K562 (cell line): ENCODE measurements around the gene VIPR2. TPM values are rescaled to one million over a fixed set of nuclear protein-coding genes. Genes with fewer than 3 reads are reported as not detected.

ENCODE experiments used
- ATAC-seq: fragments of 200-7000 bp; cut with Tn5 transposase; 3 replicates; pipeline ENCODE4 v1.9.1; 2020; ENCODE audit warnings: moderate library complexity
- BruUV-seq: library from RNA; stranded (reverse); fragments of 400-500 nt; replicated peaks from 2 replicates; lab custom pipeline; 2021; lab: Mats Ljungman, UMichigan
- CTCF ChIA-PET: fragments of 300-600 bp; formaldehyde crosslinking; extraction: SDS; loops from one replicate; lab custom pipeline; 2021; ENCODE audit warnings: low intra/inter-chr PET ratio; lab: Yijun Ruan, JAX
- POLR2A ChIA-PET: fragments of 300-600, 350-650 bp; sonication (Branson Sonifier 250); formaldehyde crosslinking; extraction: SDS; loops from one replicate; lab custom pipeline; 2021; ENCODE audit warnings: antibody characterized with exemption, inconsistent platforms; lab: Yijun Ruan, JAX
- DNase-seq, 4 experiments: peaks; one replicate each; pipeline versions ENCODE4 v3.0.0 to v3.0.0-alpha.2; 2011 to 2018; ENCODE audit warnings: low spot score in 3 of 4, mixed read lengths in 3 of 4; ENCODE audit errors: extremely low read depth in 1 of 4
- FAIRE-seq: peaks from 2 replicates; lab custom pipeline; 2011; peaks lifted over from hg19 to GRCh38; lab: Jason Lieb, UNC
- H2AFZ ChIP-seq: 2 replicates; pipeline ENCODE4 v1.6.0; 2011; ENCODE audit warnings: low read depth, low read length, control low read depth, inconsistent platforms
- H3K27ac ChIP-seq: fragments of 200-600 bp; 3 replicates; pipeline ENCODE4 v1.8.0; 2011; ENCODE audit warnings: low read depth, mild to moderate bottlenecking, control low read depth, inconsistent platforms, low read length, moderate library complexity, mixed read lengths; ENCODE audit errors: extremely low read depth
- H3K27me3 ChIP-seq, 2 experiments: fragments of 300-600 bp in 1 of 2; 2 replicates in 1 of 2; 3 replicates in 1 of 2; pipeline versions ENCODE4 v1.6.0 to v1.8.0; 2011; ENCODE audit warnings: inconsistent platforms in 2 of 2, low read length in 2 of 2, mild to moderate bottlenecking in 1 of 2, mixed read lengths in 1 of 2, moderate library complexity in 1 of 2; ENCODE audit not compliant: control insufficient read depth in 2 of 2, insufficient read depth in 2 of 2
- H3K36me3 ChIP-seq: fragments of 300-600 bp; 3 replicates; pipeline ENCODE4 v1.8.0; 2011; ENCODE audit warnings: mild to moderate bottlenecking, low read length, inconsistent platforms; ENCODE audit not compliant: control insufficient read depth, insufficient read depth
- H3K4me1 ChIP-seq, 2 experiments: fragments of 200-600 bp in 1 of 2; replicated peaks in 1 of 2; 2 replicates in 1 of 2; 3 replicates in 1 of 2; pipeline versions ENCODE4 v1.5.1 to v1.8.0; 2011; ENCODE audit warnings: inconsistent platforms in 2 of 2, low read length in 2 of 2, mild to moderate bottlenecking in 1 of 2, mixed read lengths in 1 of 2, moderate library complexity in 1 of 2; ENCODE audit not compliant: control insufficient read depth in 2 of 2, insufficient read depth in 2 of 2
- H3K4me2 ChIP-seq: 2 replicates; pipeline ENCODE4 v1.6.1; 2011; ENCODE audit warnings: low read length, control low read depth, inconsistent platforms, mixed read lengths; ENCODE audit not compliant: insufficient read depth
- H3K4me3 ChIP-seq: fragments of 200-600 bp; sonication (generic), shearing (Covaris generic); 2 replicates; pipeline ENCODE4 v1.5.1; 2016; ENCODE audit warnings: control low read depth, inconsistent platforms
- H3K79me2 ChIP-seq: fragments of 200-600 bp; 3 replicates; pipeline ENCODE4 v1.8.0; 2011; ENCODE audit warnings: low read length, inconsistent platforms; ENCODE audit not compliant: control insufficient read depth, insufficient read depth
- H3K9ac ChIP-seq, 2 experiments: 2 replicates each; pipeline versions ENCODE4 v1.6.0 to v1.6.1; 2011; ENCODE audit warnings: low read depth in 2 of 2, low read length in 2 of 2, control low read depth in 1 of 2, inconsistent platforms in 1 of 2, mild to moderate bottlenecking in 1 of 2, mixed read lengths in 1 of 2; ENCODE audit not compliant: insufficient read depth in 1 of 2
- H3K9me1 ChIP-seq: one replicate; pipeline ENCODE4 v1.6.0; 2011; ENCODE audit warnings: inconsistent platforms, mild to moderate bottlenecking, low read length, moderate library complexity; ENCODE audit not compliant: control insufficient read depth, insufficient read depth
- H3K9me3 ChIP-seq: replicated peaks from 2 replicates; pipeline ENCODE4 v1.5.1; 2011; ENCODE audit warnings: low read depth, low read length, inconsistent platforms; ENCODE audit not compliant: control insufficient read depth, insufficient read depth
- H4K20me1 ChIP-seq: replicated peaks from 2 replicates; pipeline ENCODE4 v1.6.1; 2011; ENCODE audit warnings: low read length, inconsistent platforms, mixed read lengths; ENCODE audit not compliant: control insufficient read depth, insufficient read depth
- FOXA3 ChIP-seq, 2 experiments: fragments of 450-650 bp in 1 of 2; sonication (generic) in 1 of 2; formaldehyde crosslinking; IDR thresholded peaks in 1 of 2; conservative IDR thresholded peaks in 1 of 2; 2 replicates each; pipeline versions ENCODE4 v1.4.0 to v1.8.0; 2020 to 2022; ENCODE audit warnings: mild to moderate bottlenecking in 2 of 2, missing genetic modification reagents in 1 of 2
- KDM5B ChIP-seq: fragments of 200-600 bp; sonication (generic); IDR thresholded peaks from 2 replicates; pipeline ENCODE4 v1.6.1; 2012; ENCODE audit warnings: low read depth, mild to moderate bottlenecking, moderate library complexity, low read length, control low read depth, inconsistent platforms; ENCODE audit not compliant: insufficient replicate concordance
- L3MBTL2 ChIP-seq: fragments of 450-650 bp; IDR thresholded peaks from 2 replicates; pipeline ENCODE4 v1.6.1; 2016; ENCODE audit warnings: mild to moderate bottlenecking, moderate library complexity
- MTA1 ChIP-seq: fragments of 450-650 bp; IDR thresholded peaks from 2 replicates; pipeline ENCODE4 v1.6.1; 2017; ENCODE audit warnings: borderline replicate concordance
- PHF8 ChIP-seq: fragments of 200-600 bp; sonication (generic); IDR thresholded peaks from 2 replicates; pipeline ENCODE4 v1.6.1; 2012; ENCODE audit warnings: mixed run types, mild to moderate bottlenecking, inconsistent platforms, low read length, moderate library complexity, borderline replicate concordance
- SMAD4 ChIP-seq: fragments of 250-450 bp; sonication (Bioruptor Pico); conservative IDR thresholded peaks from 2 replicates; pipeline ENCODE4 v1.8.0; 2021; ENCODE audit warnings: inconsistent platforms, mild to moderate bottlenecking, moderate library complexity
- SMARCC2 ChIP-seq: fragments of 450-650 bp; IDR thresholded peaks from 2 replicates; pipeline ENCODE4 v1.6.1; 2017; ENCODE audit warnings: antibody characterized with exemption, moderate library complexity, mild to moderate bottlenecking, low read depth
- TBP ChIP-seq: optimal IDR thresholded peaks from 2 replicates; pipeline ENCODE3; 2011; ENCODE audit warnings: low read depth, low read length, improper control_type of control experiment
- TFAM ChIP-seq: fragments of 250-450 bp; sonication (Bioruptor Pico); conservative IDR thresholded peaks from 2 replicates; pipeline ENCODE4 v1.5.0; 2021; ENCODE audit warnings: mild to moderate bottlenecking, moderate library complexity
- ZFX ChIP-seq: sonication (generic); formaldehyde crosslinking; IDR thresholded peaks from 2 replicates; pipeline ENCODE4 v1.8.0; 2022; ENCODE audit warnings: mild to moderate bottlenecking, missing genetic modification reagents, moderate library complexity
- ZNF134 ChIP-seq: fragments of 250-450 bp; sonication (Bioruptor Pico); conservative IDR thresholded peaks from 2 replicates; pipeline ENCODE4 v1.4.0; 2020
- ZNF232 ChIP-seq: sonication (generic); formaldehyde crosslinking; IDR thresholded peaks from 2 replicates; pipeline ENCODE4 v1.8.0; 2022; ENCODE audit warnings: mild to moderate bottlenecking, missing genetic modification reagents
- ZNF75A ChIP-seq: fragments of 450-650 bp; formaldehyde crosslinking; IDR thresholded peaks from 2 replicates; pipeline ENCODE4 v1.4.0; 2020; ENCODE audit warnings: mild to moderate bottlenecking
- WGBS: fragments of 100-300 bp; shearing (Covaris generic); methylation state at CpG from one replicate; pipeline ENCODE4 v1.1.6; 2016; ENCODE audit warnings: low coverage, mixed read lengths; ENCODE audit not compliant: insufficient coverage; ENCODE audit errors: missing lambda C conversion rate; 5-methylcytosine and 5-hydroxymethylcytosine counted together
- in situ Hi-C: fragments of 300-500 bp; cut with MboI; formaldehyde crosslinking; loops from 4 replicates; pipeline ENCODE4 v1.15.0; 2018; ENCODE audit warnings: inconsistent platforms, mixed read lengths
- intact Hi-C: fragments of 100-400 bp; cut with micrococcal nuclease; formaldehyde crosslinking; loops from 2 replicates; pipeline ENCODE4 v1.14.2; 2022
- polyA plus RNA-seq, 8 experiments: library from polyadenylated mRNA; depleted of rRNA in 4 of 8; stranded (reverse) in 5 of 8; unstranded in 3 of 8; fragments of >200 nt; fragmentation: Nextera tagmentation in 2 of 8; fragmentation: Illumina TruSeq in 1 of 8; extraction: Ambion mirVana in 2 of 8; extraction: Trizol in 1 of 8; gene quantifications; 2 replicates each; pipeline versions ENCODE4 v1.2.1 to v1.2.3, GENCODE V29; 2011 to 2014; ENCODE audit warnings: inconsistent platforms in 1 of 8, missing spikeins in 1 of 8
- total RNA-seq, 7 experiments: library from RNA; depleted of rRNA in 6 of 7; stranded (reverse); fragments of >200 nt in 6 of 7; fragmentation: Illumina TruSeq in 2 of 7; extraction: Trizol in 2 of 7; gene quantifications; 2 replicates each; pipeline versions ENCODE4 v1.2.1 to v1.2.3, GENCODE V29; 2011 to 2021; ENCODE audit warnings: low replicate concordance in 1 of 7
- TF ChIP-seq, protein P1 (sequence below): sonication (generic); formaldehyde crosslinking; IDR thresholded peaks from 2 replicates; pipeline ENCODE4 v1.8.0; 2023; ENCODE audit warnings: mild to moderate bottlenecking, missing genetic modification reagents
- TF ChIP-seq, protein P2 (sequence below): fragments of 450-650 bp; formaldehyde crosslinking; IDR thresholded peaks from 2 replicates; pipeline ENCODE4 v1.4.0; 2022; ENCODE audit warnings: mild to moderate bottlenecking, moderate library complexity

VIPR2 gene
- total and polyA plus RNA-seq, 9 of the 15 experiments (the other 6 are each of a cell fraction or from before 2014, with no cell fraction given), result 0.04 TPM; not detected in 8

DNA sequence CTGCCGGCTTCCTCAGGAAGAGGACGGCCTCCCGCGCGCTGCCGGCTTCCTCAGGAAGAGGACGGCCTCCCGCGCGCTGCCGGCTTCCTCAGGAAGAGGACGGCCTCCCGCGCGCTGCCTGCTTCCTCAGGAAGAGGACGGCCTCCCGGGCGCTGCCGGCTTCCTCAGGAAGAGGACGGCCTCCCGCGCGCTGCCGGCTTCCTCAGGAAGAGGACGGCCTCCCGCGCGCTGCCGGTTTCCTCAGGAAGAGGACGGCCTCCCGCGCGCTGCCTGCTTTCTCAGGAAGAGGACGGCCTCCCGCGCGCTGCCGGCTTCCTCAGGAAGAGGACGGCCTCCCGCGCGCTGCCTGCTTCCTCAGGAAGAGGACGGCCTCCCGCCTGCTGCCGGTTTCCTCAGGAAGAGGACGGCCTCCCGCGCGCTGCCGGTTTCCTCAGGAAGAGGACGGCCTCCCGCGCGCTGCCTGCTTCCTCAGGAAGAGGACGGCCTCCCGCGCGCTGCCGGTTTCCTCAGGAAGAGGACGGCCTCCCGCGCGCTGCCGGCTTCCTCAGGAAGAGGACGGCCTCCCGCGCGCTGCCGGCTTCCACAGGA is 138.6 kb downstream of the VIPR2 start (continued):
- TF ChIP-seq, protein P1, sequence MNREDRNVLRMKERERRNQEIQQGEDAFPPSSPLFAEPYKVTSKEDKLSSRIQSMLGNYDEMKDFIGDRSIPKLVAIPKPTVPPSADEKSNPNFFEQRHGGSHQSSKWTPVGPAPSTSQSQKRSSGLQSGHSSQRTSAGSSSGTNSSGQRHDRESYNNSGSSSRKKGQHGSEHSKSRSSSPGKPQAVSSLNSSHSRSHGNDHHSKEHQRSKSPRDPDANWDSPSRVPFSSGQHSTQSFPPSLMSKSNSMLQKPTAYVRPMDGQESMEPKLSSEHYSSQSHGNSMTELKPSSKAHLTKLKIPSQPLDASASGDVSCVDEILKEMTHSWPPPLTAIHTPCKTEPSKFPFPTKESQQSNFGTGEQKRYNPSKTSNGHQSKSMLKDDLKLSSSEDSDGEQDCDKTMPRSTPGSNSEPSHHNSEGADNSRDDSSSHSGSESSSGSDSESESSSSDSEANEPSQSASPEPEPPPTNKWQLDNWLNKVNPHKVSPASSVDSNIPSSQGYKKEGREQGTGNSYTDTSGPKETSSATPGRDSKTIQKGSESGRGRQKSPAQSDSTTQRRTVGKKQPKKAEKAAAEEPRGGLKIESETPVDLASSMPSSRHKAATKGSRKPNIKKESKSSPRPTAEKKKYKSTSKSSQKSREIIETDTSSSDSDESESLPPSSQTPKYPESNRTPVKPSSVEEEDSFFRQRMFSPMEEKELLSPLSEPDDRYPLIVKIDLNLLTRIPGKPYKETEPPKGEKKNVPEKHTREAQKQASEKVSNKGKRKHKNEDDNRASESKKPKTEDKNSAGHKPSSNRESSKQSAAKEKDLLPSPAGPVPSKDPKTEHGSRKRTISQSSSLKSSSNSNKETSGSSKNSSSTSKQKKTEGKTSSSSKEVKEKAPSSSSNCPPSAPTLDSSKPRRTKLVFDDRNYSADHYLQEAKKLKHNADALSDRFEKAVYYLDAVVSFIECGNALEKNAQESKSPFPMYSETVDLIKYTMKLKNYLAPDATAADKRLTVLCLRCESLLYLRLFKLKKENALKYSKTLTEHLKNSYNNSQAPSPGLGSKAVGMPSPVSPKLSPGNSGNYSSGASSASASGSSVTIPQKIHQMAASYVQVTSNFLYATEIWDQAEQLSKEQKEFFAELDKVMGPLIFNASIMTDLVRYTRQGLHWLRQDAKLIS (CRISPR knock-in tag), result 0 out of 2 replicates have a peak, but pooled peaks have one; percentile 4
- peak; percentile 4 for TF ChIP-seq KDM5B
- peak; percentile 26; the same call in 1 of the 2 replicates for TF ChIP-seq ZFX (CRISPR knock-in tag)

DNA sequence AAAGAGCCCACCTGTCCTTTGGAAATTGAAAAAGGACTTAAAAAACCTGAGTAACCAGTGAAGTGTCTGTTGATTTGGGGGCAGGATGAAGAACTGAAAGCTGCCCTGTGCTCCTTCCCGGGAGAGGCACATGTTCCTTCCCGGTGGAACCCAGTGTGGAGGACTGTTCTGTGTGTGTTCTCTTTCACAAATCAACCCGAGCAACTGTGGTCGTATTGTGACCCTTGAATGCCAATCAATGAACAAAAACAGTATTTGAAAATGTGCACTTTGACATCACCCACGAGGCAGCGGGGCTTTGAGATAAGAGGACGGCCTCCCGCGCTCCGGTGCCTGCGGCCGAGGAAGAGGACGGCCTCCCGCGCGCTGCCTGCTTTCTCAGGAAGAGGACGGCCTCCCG is 139.0 kb downstream of the VIPR2 start:
- no peaks in the 10 kb centered on the region for H3K9me3 ChIP-seq
- peak; percentile 72 to 76 (median 74) for DNase-seq
- peak overlapping the region; percentile 74 for H3K27ac ChIP-seq
- peaks cover 12% of the 10 kb centered on the region; the same call in 2 of the 3 replicates for H3K79me2 ChIP-seq
- H4K20me1 ChIP-seq, result no peaks in the 10 kb centered on the region
- peak; percentile 77 for FAIRE-seq
- peak overlapping the region; percentile 94 for H2AFZ ChIP-seq
- peak overlapping the region; percentile 70 for H3K4me2 ChIP-seq
- H3K9me1 ChIP-seq, result no peaks in the 10 kb centered on the region
- peak; percentile 48 for ATAC-seq
- ChIA-PET CTCF (no interaction called here), POLR2A (no interaction called here)
- peaks cover 21% of the 10 kb centered on the region; the same call in 1 of the 3 replicates for H3K36me3 ChIP-seq
- peak overlapping the region; percentile 19; the same call in 1 of the 2 replicates for H3K4me3 ChIP-seq
- peaks cover 2 to 45% of the 10 kb centered on the region in 2 experiments; a peak in 3 of 5 replicates for H3K27me3 ChIP-seq
- in situ Hi-C loops (no loop called here), intact Hi-C loops (no loop called here)
- H3K9ac ChIP-seq, result peak overlapping the region; percentile 57 to 65; a peak in 3 of 4 replicates
- peaks cover 12 to 28% of the 10 kb centered on the region in 2 experiments; a peak in 4 of 5 replicates for H3K4me1 ChIP-seq
- 3% methylated on average over 16 of the region's 18 CpGs for WGBS
- no TSS peak for BruUV-seq
- TF ChIP-seq TBP, result peak; percentile 34
- TF ChIP-seq ZNF232, result no peak
- no peak for TF ChIP-seq SMARCC2
- no peak for TF ChIP-seq ZNF134 (CRISPR knock-in tag)
- TF ChIP-seq FOXA3 (CRISPR knock-in tag; conservative IDR thresholded peaks at IDR 0.05 in 1 of 2, IDR thresholded peaks at IDR 0.05 in 1 of 2), result no peak
- peak; percentile 33; the same call in 1 of the 2 replicates for TF ChIP-seq PHF8
- no peak for TF ChIP-seq MTA1
- TF ChIP-seq TFAM (CRISPR knock-in tag), result no peak
- no peak for TF ChIP-seq ZNF75A
- peak; percentile 95 for TF ChIP-seq L3MBTL2
- TF ChIP-seq, protein P2, sequence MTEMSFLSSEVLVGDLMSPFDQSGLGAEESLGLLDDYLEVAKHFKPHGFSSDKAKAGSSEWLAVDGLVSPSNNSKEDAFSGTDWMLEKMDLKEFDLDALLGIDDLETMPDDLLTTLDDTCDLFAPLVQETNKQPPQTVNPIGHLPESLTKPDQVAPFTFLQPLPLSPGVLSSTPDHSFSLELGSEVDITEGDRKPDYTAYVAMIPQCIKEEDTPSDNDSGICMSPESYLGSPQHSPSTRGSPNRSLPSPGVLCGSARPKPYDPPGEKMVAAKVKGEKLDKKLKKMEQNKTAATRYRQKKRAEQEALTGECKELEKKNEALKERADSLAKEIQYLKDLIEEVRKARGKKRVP (CRISPR knock-in tag), result no peak
- 0 out of 2 replicates have a peak, but pooled peaks have one; percentile 26 for TF ChIP-seq SMAD4 (CRISPR knock-in tag)
